Measurements from ENCODE around the gene INSRR. TPM values are rescaled to one million over a fixed set of nuclear protein-coding genes. Genes with fewer than 3 reads are reported as not detected.

INSRR gene
- total RNA-seq, 1 donor from 2014 or later = not detected

DNA sequence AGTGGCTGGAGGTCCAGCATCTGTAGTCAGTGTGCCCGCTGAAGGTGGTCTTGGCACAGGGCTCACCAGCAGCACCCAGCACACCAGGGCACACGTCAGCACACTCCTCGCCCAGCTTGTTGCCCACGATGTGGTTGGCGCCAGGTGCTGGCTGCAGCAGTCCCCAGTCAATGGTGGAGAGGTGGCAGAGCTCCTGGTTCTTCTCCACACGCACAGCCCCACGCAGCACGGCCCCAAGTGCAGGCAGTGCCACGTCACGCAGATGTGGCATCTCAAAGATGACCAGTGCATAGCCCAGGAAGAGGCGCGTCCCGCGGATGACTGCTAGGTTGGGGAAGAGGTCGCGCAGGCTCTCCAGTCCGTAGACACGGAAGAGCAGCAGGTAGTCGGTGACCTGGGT is 5.2 kb downstream of the INSRR start:
- CTCF ChIA-PET = no interaction called here
- intact Hi-C loops (cut with micrococcal nuclease) = no loop called here
- POLR2A ChIA-PET = no interaction called here
- Mint-ChIP-seq H3K27me3 (peaks cover 58% of the 10 kb centered on the region), H3K36me3 (ENCODE audit: low read depth) (no peaks in the 10 kb centered on the region), H3K4me3 (no peak overlapping the region), H3K9me3 (no peaks in the 10 kb centered on the region), H3K4me1 (peaks cover 7% of the 10 kb centered on the region), H3K27ac (no peak overlapping the region)
- no peak for ATAC-seq (ENCODE audit: low read depth)
- TF ChIP-seq, protein P1, sequence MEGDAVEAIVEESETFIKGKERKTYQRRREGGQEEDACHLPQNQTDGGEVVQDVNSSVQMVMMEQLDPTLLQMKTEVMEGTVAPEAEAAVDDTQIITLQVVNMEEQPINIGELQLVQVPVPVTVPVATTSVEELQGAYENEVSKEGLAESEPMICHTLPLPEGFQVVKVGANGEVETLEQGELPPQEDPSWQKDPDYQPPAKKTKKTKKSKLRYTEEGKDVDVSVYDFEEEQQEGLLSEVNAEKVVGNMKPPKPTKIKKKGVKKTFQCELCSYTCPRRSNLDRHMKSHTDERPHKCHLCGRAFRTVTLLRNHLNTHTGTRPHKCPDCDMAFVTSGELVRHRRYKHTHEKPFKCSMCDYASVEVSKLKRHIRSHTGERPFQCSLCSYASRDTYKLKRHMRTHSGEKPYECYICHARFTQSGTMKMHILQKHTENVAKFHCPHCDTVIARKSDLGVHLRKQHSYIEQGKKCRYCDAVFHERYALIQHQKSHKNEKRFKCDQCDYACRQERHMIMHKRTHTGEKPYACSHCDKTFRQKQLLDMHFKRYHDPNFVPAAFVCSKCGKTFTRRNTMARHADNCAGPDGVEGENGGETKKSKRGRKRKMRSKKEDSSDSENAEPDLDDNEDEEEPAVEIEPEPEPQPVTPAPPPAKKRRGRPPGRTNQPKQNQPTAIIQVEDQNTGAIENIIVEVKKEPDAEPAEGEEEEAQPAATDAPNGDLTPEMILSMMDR (IDR thresholded peaks at IDR 0.05) = no peak
- no peak for DNase-seq

DNA sequence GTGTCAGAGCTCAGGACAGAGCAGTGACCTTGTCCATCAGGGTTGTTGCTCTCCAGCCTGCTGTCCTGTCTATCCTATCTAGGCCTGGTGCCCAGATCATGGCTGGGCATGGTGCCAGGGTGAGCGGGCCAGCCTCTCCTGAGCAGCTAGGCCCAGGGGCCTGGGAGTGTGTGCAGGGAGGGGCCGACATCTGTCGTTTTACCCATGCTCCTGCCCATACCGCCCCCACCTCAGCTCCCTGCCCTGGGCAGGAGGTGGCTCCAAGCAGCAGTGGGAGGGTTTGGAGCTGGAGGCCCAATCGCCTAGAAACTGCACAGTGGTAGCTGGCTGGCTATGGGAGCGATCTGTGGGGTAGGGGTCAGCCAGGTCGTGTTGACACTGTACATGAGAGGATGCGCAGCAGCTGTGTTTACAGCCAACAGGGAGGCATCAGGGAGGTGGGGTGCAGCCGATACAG is 6.5 kb downstream of the INSRR start:
- Mint-ChIP-seq H3K9me3 (no peaks in the 10 kb centered on the region), H3K27ac (no peak overlapping the region), H3K4me1 (peaks cover 7% of the 10 kb centered on the region), H3K36me3 (ENCODE audit: low read depth) (no peaks in the 10 kb centered on the region), H3K4me3 (no peak overlapping the region), H3K27me3 (peaks cover 56% of the 10 kb centered on the region)
- ChIA-PET POLR2A (interaction anchor here (0.6 kb wide), 1 partner anchor 96 kb away, joined by 4 read pairs; no protein-coding TSS in a partner anchor), CTCF (interaction anchor here (1.1 kb wide), 1 partner anchor 163 kb away, joined by 3 read pairs; no protein-coding TSS in a partner anchor)
- DNase-seq = no peak
- TF ChIP-seq, protein P1 (IDR thresholded peaks at IDR 0.05) = no peak
- intact Hi-C loops (cut with micrococcal nuclease) = no loop called here
- ATAC-seq (ENCODE audit: low read depth) = no peak

DNA sequence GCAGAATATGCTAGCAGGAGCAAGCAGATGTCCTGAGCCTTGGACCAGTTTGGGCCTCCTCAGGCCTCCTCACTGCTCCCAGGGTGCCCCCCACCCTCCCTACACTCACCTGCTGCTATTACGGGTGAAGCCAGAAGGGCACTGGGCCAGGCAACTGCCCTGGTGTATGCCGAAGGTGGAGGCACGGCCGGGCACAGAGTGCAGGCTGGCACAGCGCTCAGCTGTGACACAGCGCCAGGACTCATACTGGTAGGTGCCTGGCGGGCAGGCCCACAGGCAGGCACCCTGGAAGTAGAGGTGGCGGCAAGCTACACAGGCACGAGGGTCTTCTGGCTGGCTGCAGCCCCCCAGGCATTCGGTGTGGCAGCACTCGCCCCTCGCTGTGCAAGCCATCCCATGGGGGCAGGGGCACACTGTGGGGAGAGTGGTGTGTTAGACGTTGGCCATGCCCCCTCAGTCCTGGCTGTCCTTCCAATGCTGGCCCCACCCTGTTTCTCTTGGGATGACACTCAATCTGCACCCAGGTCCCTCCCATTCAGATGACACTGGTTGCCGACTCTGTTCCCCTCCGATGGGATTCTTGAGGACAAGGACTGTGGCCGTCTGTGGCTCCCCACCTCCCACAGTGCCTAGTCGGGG is 7.0 kb downstream of the INSRR start:
- ATAC-seq (ENCODE audit: low read depth) = no peak
- Mint-ChIP-seq H3K4me1 (peaks cover 7% of the 10 kb centered on the region), H3K9me3 (no peaks in the 10 kb centered on the region), H3K27me3 (peaks cover 58% of the 10 kb centered on the region), H3K27ac (no peak overlapping the region), H3K36me3 (ENCODE audit: low read depth) (no peaks in the 10 kb centered on the region), H3K4me3 (no peak overlapping the region)
- intact Hi-C loops (cut with micrococcal nuclease) = no loop called here
- TF ChIP-seq, protein P1 (IDR thresholded peaks at IDR 0.05) = no peak
- DNase-seq = no peak
- ChIA-PET CTCF (no interaction called here), POLR2A (no interaction called here)

DNA sequence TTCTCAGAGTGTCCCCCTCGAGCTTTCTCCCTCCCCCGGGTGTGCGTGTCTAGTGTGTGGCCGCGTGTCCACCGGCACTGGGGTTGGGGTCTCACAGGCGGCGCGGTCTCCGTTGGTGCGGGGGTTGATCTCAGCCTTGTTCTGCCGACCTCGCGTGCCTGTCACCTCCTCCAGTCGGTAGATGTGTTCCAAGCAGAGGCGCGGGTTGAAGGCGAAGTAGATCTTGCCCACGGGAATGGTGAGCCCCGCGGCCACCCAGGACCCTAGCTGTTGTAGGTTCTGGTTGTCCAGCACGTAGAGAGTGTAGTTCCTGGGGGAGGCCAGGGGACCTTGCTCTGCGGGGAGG is 9.8 kb downstream of the INSRR start:
- Mint-ChIP-seq H3K4me1 (peaks cover 19% of the 10 kb centered on the region), H3K4me3 (no peak overlapping the region), H3K27ac (no peak overlapping the region), H3K9me3 (no peaks in the 10 kb centered on the region), H3K36me3 (ENCODE audit: low read depth) (no peaks in the 10 kb centered on the region), H3K27me3 (peaks cover 72% of the 10 kb centered on the region)
- ChIA-PET CTCF (no interaction called here), POLR2A (no interaction called here)
- DNase-seq = no peak
- TF ChIP-seq, protein P1 (IDR thresholded peaks at IDR 0.05) = no peak
- no peak for ATAC-seq (ENCODE audit: low read depth)
- intact Hi-C loops (cut with micrococcal nuclease) = no loop called here

DNA sequence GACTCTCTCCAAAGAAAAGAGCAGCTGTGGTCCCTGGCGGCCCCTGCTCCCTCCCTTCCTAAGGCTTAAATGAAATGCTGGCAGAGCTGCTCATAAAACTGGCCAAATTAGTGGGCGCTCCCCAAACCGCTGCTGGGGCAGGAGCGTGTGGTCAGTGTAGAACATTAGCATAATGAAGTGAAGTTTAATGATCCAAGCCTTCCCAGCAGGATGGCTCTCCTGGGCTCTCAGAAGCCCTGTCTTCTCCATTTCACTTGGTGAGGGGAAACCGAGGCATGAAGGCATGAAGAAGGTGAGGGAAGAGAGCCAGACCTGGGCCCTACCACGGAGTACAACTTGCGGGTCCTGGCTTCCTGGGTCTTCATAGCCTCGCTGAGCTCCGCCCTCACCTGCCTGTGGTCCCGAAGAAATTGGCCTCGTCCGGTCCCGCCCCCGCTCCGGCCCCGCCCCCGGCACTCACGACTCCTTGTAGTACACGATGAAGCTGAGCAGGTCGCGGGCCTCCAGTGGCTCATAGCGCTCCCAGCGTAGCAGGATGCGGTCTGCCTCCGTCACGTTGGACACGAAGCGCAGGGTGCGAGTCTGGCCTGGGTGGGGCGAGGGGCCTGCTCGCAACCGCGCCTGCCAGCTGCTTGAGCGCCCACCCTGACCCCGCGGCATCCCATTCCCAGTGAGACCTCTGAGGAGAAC is 10.3 kb downstream of the INSRR start:
- TF ChIP-seq, protein P1 (IDR thresholded peaks at IDR 0.05) = no peak
- Mint-ChIP-seq H3K4me3 (no peak overlapping the region), H3K27me3 (peaks cover 73% of the 10 kb centered on the region), H3K36me3 (ENCODE audit: low read depth) (no peaks in the 10 kb centered on the region), H3K4me1 (peaks cover 19% of the 10 kb centered on the region), H3K27ac (no peak overlapping the region), H3K9me3 (no peaks in the 10 kb centered on the region)
- peak; percentile 21 for ATAC-seq (ENCODE audit: low read depth)
- DNase-seq = no peak
- ChIA-PET POLR2A (no interaction called here), CTCF (interaction anchor here (1.2 kb wide), 1 partner anchor 10 kb away, joined by 5 read pairs; no protein-coding TSS in a partner anchor)
- intact Hi-C loops (cut with micrococcal nuclease) = no loop called here

Measured in activated B cell treated with CpG ODN at 0.5 μM for 24 hours (primary cell).